Calu3 (cell line): Measurements from ENCODE around the gene ARMCX6. TPM values are rescaled to one million over a fixed set of nuclear protein-coding genes. Genes with fewer than 3 reads are reported as not detected.

ENCODE experiments used
- BruUV-seq: library from RNA; stranded (reverse); fragments of 400-500 nt; replicated peaks from 2 replicates; lab custom pipeline; 2021; lab: Mats Ljungman, UMichigan
- CTCF ChIA-PET: fragments of 300-600 bp; sonication (Branson Sonifier 250); formaldehyde crosslinking; loops from one replicate; lab custom pipeline; 2022; ENCODE audit warnings: antibody characterized with exemption; lab: Charles Lee
- DNase-seq: peaks from one replicate; pipeline ENCODE4 v3.0.0; 2022
- H3K27ac Mint-ChIP-seq: one replicate; pipeline ENCODE4 v1.8.0; 2022; ENCODE audit warnings: mixed read lengths; ENCODE audit not compliant: unreplicated experiment
- H3K27me3 Mint-ChIP-seq: one replicate; pipeline ENCODE4 v1.8.0; 2022; ENCODE audit warnings: mixed read lengths; ENCODE audit not compliant: unreplicated experiment
- H3K36me3 Mint-ChIP-seq: one replicate; pipeline ENCODE4 v1.8.0; 2022; ENCODE audit warnings: mild to moderate bottlenecking, moderate library complexity, mixed read lengths; ENCODE audit not compliant: insufficient read depth, unreplicated experiment
- H3K4me1 Mint-ChIP-seq: one replicate; pipeline ENCODE4 v1.8.0; 2022; ENCODE audit warnings: mild to moderate bottlenecking, low read depth, mixed read lengths; ENCODE audit not compliant: unreplicated experiment
- H3K4me3 Mint-ChIP-seq: one replicate; pipeline ENCODE4 v1.8.0; 2022; ENCODE audit warnings: mild to moderate bottlenecking, low read depth, moderate library complexity, mixed read lengths; ENCODE audit not compliant: unreplicated experiment
- H3K9me3 Mint-ChIP-seq: one replicate; pipeline ENCODE4 v1.8.0; 2022; ENCODE audit warnings: low read depth, mixed read lengths; ENCODE audit not compliant: unreplicated experiment
- CTCF ChIP-seq: fragments of 200-600 bp; IDR thresholded peaks from one replicate; pipeline ENCODE4 v1.8.0; 2022; ENCODE audit warnings: antibody characterized with exemption; ENCODE audit not compliant: unreplicated experiment
- intact Hi-C: fragments of 100-400 bp; cut with micrococcal nuclease; formaldehyde crosslinking; loops from one replicate; pipeline ENCODE4 v1.10.0; 2022; ENCODE audit not compliant: unreplicated experiment
- total RNA-seq: library from RNA; stranded (reverse); gene quantifications from 2 replicates; pipeline ENCODE4 v1.2.3, GENCODE V29; 2022

The ARMCX6 gene
- total RNA-seq, 1 experiment from 2014 or later = 30.4 TPM

GRCh38 chrX:101595739-101596419, 21.9 kb downstream of the ARMCX6 start:
- peaks cover 32% of the 10 kb centered on the region for H3K27me3 Mint-ChIP-seq
- no peaks in the 10 kb centered on the region for H3K9me3 Mint-ChIP-seq
- peak; percentile 64 for DNase-seq
- H3K36me3 Mint-ChIP-seq = no peaks in the 10 kb centered on the region
- no peak overlapping the region for H3K4me3 Mint-ChIP-seq
- BruUV-seq = no TSS peak
- H3K4me1 Mint-ChIP-seq = peaks cover 9% of the 10 kb centered on the region
- TF ChIP-seq CTCF = no peak
- intact Hi-C loops = loop anchor here (5.0 to 10.0 kb wide), 4 partner anchors 161 to 489 kb away; no protein-coding TSS in a partner anchor
- H3K27ac Mint-ChIP-seq = no peak overlapping the region
- CTCF ChIA-PET = no interaction called here

Other genes starting within 250 kb of the ARMCX6 start
- gene BTK, start 231.8 kb downstream of the ARMCX6 start, total RNA-seq = not detected in 2 replicates
- gene RPL36A, start 227.0 kb downstream of the ARMCX6 start, total RNA-seq = 238 and 239 TPM in 2 replicates
- 61.2 and 63.6 TPM in 2 replicates for gene GLA, start 210.1 kb downstream of the ARMCX6 start, total RNA-seq
- 71.8 and 74.2 TPM in 2 replicates for gene HNRNPH2, start 209.8 kb downstream of the ARMCX6 start, total RNA-seq
- gene ARMCX4, start 132.5 kb downstream of the ARMCX6 start, total RNA-seq = 1.5 and 1.8 TPM in 2 replicates
- gene ARMCX1, start 67.5 kb downstream of the ARMCX6 start, total RNA-seq = 0.92 and 1.1 TPM in 2 replicates
- gene ARMCX3, start 5.2 kb upstream of the ARMCX6 start, total RNA-seq = 16.9 and 18.5 TPM in 2 replicates
- gene ARMCX2, start 41.9 kb upstream of the ARMCX6 start, total RNA-seq = not detected in 2 replicates